Ovary (tissue), 3 donors: ENCODE results near the gene TENM3.

Source experiments
- CTCF ChIP-seq, 3 donors: fragments of 450-650 bp in 2 of 3; fragments of 200-600 bp in 1 of 3; IDR thresholded peaks; one replicate each; pipeline versions ENCODE4 v1.5.1 to v1.8.0; 2016 to 2022; ENCODE audit warnings: antibody characterized with exemption in 3 of 3, mild to moderate bottlenecking in 1 of 3
- EP300 ChIP-seq: sonication (generic); formaldehyde crosslinking; IDR thresholded peaks from one replicate; pipeline ENCODE4 v1.6.1; 2017; ENCODE audit warnings: antibody characterized with exemption
- donor health status: DM: no; HTN: no; CAD: no.

GRCh38 chr4:182699795-182700194 lies 456.6 kb downstream of the TENM3 start:
- TF ChIP-seq EP300 (no peak), CTCF (IDR thresholded peaks at IDR 0.05) (no peak)
